ENCODE measurements around the gene LDLRAD3. TPM values are rescaled to one million over a fixed set of nuclear protein-coding genes. Genes with fewer than 3 reads are reported as not detected.

LDLRAD3 gene
- total RNA-seq, 2 experiments from 2014 or later: not detected

GRCh38 chr11:36233204-36233603 is 289.3 kb downstream of the LDLRAD3 start:
- CTCF ChIA-PET: interaction anchor here (0.7 to 1.2 kb wide), 2 partner anchors 28 to 32 kb away, joined by 3 read pairs; no protein-coding TSS in a partner anchor
- Mint-ChIP-seq H3K27ac (no peak overlapping the region), H3K36me3 (no peaks in the 10 kb centered on the region), H3K4me3 (no peak overlapping the region), H3K4me1 (no peaks in the 10 kb centered on the region), H3K27me3 (no peaks in the 10 kb centered on the region), H3K9me3 (ENCODE audit: low read depth) (no peaks in the 10 kb centered on the region)
- DNase-seq (no peak), ATAC-seq (no peak)

- H3K27ac Mint-ChIP-seq: no peak overlapping the region
- H3K36me3 Mint-ChIP-seq: no peaks in the 10 kb centered on the region
- CTCF ChIA-PET: no interaction called here
- H3K4me1 Mint-ChIP-seq: no peaks in the 10 kb centered on the region
- no peak for DNase-seq
- no peak overlapping the region for H3K4me3 Mint-ChIP-seq
- ATAC-seq: no peak
- no peaks in the 10 kb centered on the region for H3K9me3 Mint-ChIP-seq (ENCODE audit: low read depth)
- no peaks in the 10 kb centered on the region for H3K27me3 Mint-ChIP-seq
Measured at GRCh38 chr11:36234825-36235224, 291.0 kb downstream of the LDLRAD3 start.

GRCh38 chr11:36235750-36236149 is 291.9 kb downstream of the LDLRAD3 start:
- Mint-ChIP-seq H3K27me3 (no peaks in the 10 kb centered on the region), H3K27ac (no peak overlapping the region), H3K4me1 (no peaks in the 10 kb centered on the region), H3K36me3 (no peaks in the 10 kb centered on the region), H3K4me3 (no peak overlapping the region), H3K9me3 (ENCODE audit: low read depth) (no peaks in the 10 kb centered on the region)
- ATAC-seq: no peak
- CTCF ChIA-PET: no interaction called here
- no peak for DNase-seq

GRCh38 chr11:36237391-36237790 is 293.5 kb downstream of the LDLRAD3 start:
- Mint-ChIP-seq H3K9me3 (ENCODE audit: low read depth) (no peaks in the 10 kb centered on the region), H3K27ac (no peak overlapping the region), H3K4me3 (no peak overlapping the region), H3K4me1 (no peaks in the 10 kb centered on the region), H3K27me3 (no peaks in the 10 kb centered on the region), H3K36me3 (no peaks in the 10 kb centered on the region)
- DNase-seq (no peak), ATAC-seq (no peak)
- CTCF ChIA-PET: no interaction called here

- no peaks in the 10 kb centered on the region for H3K4me1 Mint-ChIP-seq
- no peak overlapping the region for H3K27ac Mint-ChIP-seq
- no peak overlapping the region for H3K4me3 Mint-ChIP-seq
- no peaks in the 10 kb centered on the region for H3K27me3 Mint-ChIP-seq
- H3K9me3 Mint-ChIP-seq (ENCODE audit: low read depth): no peaks in the 10 kb centered on the region
- no peak for ATAC-seq
- DNase-seq: no peak
- CTCF ChIA-PET: no interaction called here
- no peaks in the 10 kb centered on the region for H3K36me3 Mint-ChIP-seq
Measured at GRCh38 chr11:36238036-36238631, 294.3 kb downstream of the LDLRAD3 start.

DNA sequence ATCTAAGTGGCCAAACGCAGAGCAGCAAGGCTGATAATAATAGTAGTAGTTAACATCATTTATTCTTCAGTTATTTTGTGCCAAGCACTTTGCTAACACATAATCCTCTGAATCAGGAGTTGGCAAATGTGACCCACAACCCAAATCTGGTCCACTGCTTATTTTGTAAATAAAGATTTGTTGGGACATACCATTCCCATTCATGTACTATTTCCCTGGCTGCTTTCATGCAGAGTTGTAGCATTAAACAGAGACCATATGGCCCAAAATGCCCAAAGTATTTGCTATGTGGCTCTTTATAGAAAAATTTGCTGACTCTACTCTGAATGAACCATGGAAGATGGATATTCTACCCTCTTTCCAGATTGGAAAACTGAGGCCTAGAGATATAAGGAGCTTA is 295.0 kb downstream of the LDLRAD3 start:
- no peak for DNase-seq
- CTCF ChIA-PET: no interaction called here
- Mint-ChIP-seq H3K4me1 (no peaks in the 10 kb centered on the region), H3K27ac (no peak overlapping the region), H3K9me3 (ENCODE audit: low read depth) (no peaks in the 10 kb centered on the region), H3K36me3 (no peaks in the 10 kb centered on the region), H3K27me3 (no peaks in the 10 kb centered on the region), H3K4me3 (no peak overlapping the region)
- ATAC-seq: no peak

- Mint-ChIP-seq H3K4me1 (no peaks in the 10 kb centered on the region), H3K4me3 (no peak overlapping the region), H3K27me3 (no peaks in the 10 kb centered on the region), H3K27ac (no peak overlapping the region), H3K36me3 (no peaks in the 10 kb centered on the region), H3K9me3 (ENCODE audit: low read depth) (no peaks in the 10 kb centered on the region)
- CTCF ChIA-PET: no interaction called here
- no peak for DNase-seq
- no peak for ATAC-seq
Measured at GRCh38 chr11:36239636-36240035, 295.8 kb downstream of the LDLRAD3 start.

- CTCF ChIA-PET: no interaction called here
- H3K9me3 Mint-ChIP-seq (ENCODE audit: low read depth): no peaks in the 10 kb centered on the region
- no peaks in the 10 kb centered on the region for H3K27me3 Mint-ChIP-seq
- H3K4me1 Mint-ChIP-seq: no peaks in the 10 kb centered on the region
- no peak overlapping the region for H3K4me3 Mint-ChIP-seq
- H3K27ac Mint-ChIP-seq: no peak overlapping the region
- H3K36me3 Mint-ChIP-seq: no peaks in the 10 kb centered on the region
- ATAC-seq (no peak), DNase-seq (no peak)
Measured at GRCh38 chr11:36240173-36240572, 296.3 kb downstream of the LDLRAD3 start.

DNA sequence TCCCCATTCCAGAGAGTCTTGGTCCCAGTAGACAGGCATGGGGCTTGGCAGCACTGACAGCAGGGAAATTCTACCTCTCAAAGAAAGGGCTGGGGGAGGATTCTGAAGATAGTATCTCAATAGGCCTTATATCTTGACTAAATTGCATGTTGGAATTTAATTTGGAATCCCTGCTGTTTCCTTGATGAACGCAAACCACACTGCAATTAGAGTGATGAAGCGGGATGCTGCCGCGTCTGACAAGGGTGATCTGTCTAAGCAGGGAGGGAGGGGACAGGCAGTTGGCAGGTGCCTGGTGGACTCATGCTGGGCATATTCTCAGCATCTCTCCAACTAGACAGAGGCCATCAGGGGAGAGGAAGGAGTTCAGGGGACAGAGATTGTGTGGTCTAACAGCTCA is 296.9 kb downstream of the LDLRAD3 start:
- DNase-seq (no peak), ATAC-seq (no peak)
- Mint-ChIP-seq H3K4me3 (no peak overlapping the region), H3K4me1 (no peaks in the 10 kb centered on the region), H3K27ac (no peak overlapping the region), H3K9me3 (ENCODE audit: low read depth) (no peaks in the 10 kb centered on the region), H3K36me3 (no peaks in the 10 kb centered on the region), H3K27me3 (no peaks in the 10 kb centered on the region)
- CTCF ChIA-PET: no interaction called here

- H3K36me3 Mint-ChIP-seq: no peaks in the 10 kb centered on the region
- CTCF ChIA-PET: no interaction called here
- no peak for ATAC-seq
- no peak overlapping the region for H3K27ac Mint-ChIP-seq
- no peak overlapping the region for H3K4me3 Mint-ChIP-seq
- no peaks in the 10 kb centered on the region for H3K9me3 Mint-ChIP-seq (ENCODE audit: low read depth)
- no peaks in the 10 kb centered on the region for H3K4me1 Mint-ChIP-seq
- no peak for DNase-seq
- no peaks in the 10 kb centered on the region for H3K27me3 Mint-ChIP-seq
Measured at GRCh38 chr11:36241497-36241896, 297.6 kb downstream of the LDLRAD3 start.

DNA sequence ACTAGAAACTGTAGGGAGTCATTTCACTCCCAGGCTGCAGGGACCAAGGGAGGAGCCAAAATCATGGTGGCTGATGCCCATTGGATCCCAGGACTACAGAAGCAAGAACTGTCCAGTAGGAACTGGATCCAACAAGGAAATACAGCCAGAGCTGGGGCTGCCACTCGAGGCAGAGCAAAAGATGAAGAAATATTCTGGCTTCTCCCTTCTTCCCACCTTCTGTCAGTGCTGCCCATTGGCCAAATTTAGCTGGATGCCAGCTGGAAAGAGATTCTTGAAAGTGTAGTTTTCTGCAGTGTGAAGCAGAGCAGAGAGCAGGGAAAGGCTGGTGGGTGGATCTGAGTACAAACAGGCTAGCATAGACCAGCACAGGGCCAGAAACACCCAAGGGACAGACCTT is 299.8 kb downstream of the LDLRAD3 start:
- DNase-seq: no peak
- no peak overlapping the region for H3K27ac Mint-ChIP-seq
- H3K36me3 Mint-ChIP-seq: no peaks in the 10 kb centered on the region
- H3K9me3 Mint-ChIP-seq (ENCODE audit: low read depth): no peaks in the 10 kb centered on the region
- no peaks in the 10 kb centered on the region for H3K4me1 Mint-ChIP-seq
- CTCF ChIA-PET: no interaction called here
- no peak for ATAC-seq
- no peak overlapping the region for H3K4me3 Mint-ChIP-seq
- H3K27me3 Mint-ChIP-seq: peaks cover 13% of the 10 kb centered on the region

DNA sequence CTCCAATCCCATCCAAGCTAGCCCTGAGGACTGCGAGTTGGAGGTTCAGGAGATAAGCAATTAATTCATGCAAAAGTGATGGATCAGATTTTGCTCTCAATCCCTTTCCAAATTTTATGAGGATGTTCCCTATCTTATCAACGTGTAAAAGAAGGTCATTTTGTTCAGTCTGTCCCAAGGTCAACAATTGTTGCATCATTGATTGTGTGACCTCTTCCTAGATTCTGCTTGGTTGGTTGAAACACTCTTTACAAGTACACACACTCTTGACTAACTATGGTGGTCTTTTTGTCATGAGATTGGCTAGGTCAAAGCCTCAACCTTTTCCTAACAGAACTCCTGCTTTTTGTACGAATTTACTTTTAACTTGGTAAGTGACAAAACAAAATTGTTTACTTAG is 303.6 kb downstream of the LDLRAD3 start:
- DNase-seq: no peak
- H3K36me3 Mint-ChIP-seq: no peaks in the 10 kb centered on the region
- H3K27me3 Mint-ChIP-seq: peaks cover 30% of the 10 kb centered on the region
- H3K27ac Mint-ChIP-seq: no peak overlapping the region
- H3K4me3 Mint-ChIP-seq: no peak overlapping the region
- no peak for ATAC-seq
- no peaks in the 10 kb centered on the region for H3K9me3 Mint-ChIP-seq (ENCODE audit: low read depth)
- H3K4me1 Mint-ChIP-seq: no peaks in the 10 kb centered on the region
- CTCF ChIA-PET: no interaction called here

DNA sequence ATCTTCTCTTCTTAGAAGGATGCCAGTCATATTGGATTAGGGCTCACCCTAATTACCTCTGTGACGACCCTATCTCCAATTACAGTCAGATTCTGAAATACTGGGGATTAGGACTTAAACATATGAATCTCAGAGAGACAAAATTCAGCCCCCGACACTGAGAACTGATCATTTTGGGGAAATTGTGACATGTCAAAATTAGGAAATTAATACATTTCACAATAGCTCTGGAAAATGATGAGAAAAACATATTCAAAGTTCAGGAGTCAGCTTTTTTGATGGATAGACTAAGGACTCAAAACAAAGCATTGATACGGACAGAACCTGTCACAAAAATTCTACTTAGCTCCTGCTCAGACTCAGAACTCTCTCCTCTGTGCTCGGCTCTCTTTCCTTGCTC is 304.6 kb downstream of the LDLRAD3 start:
- no peak overlapping the region for H3K4me3 Mint-ChIP-seq
- ATAC-seq: no peak
- no peaks in the 10 kb centered on the region for H3K9me3 Mint-ChIP-seq (ENCODE audit: low read depth)
- H3K4me1 Mint-ChIP-seq: no peaks in the 10 kb centered on the region
- CTCF ChIA-PET: interaction anchor here (1.9 kb wide), 1 partner anchor 11 kb away, joined by 6 read pairs; no protein-coding TSS in a partner anchor
- no peaks in the 10 kb centered on the region for H3K36me3 Mint-ChIP-seq
- peaks cover 30% of the 10 kb centered on the region for H3K27me3 Mint-ChIP-seq
- DNase-seq: no peak
- H3K27ac Mint-ChIP-seq: no peak overlapping the region

- ATAC-seq (no peak), DNase-seq (no peak)
- H3K4me1 Mint-ChIP-seq: no peaks in the 10 kb centered on the region
- CTCF ChIA-PET: interaction anchor here (1.2 to 1.9 kb wide), 2 partner anchors 10 to 14 kb away, joined by 4 to 6 read pairs; no protein-coding TSS in a partner anchor
- H3K27ac Mint-ChIP-seq: no peak overlapping the region
- no peaks in the 10 kb centered on the region for H3K36me3 Mint-ChIP-seq
- H3K9me3 Mint-ChIP-seq (ENCODE audit: low read depth): no peaks in the 10 kb centered on the region
- H3K4me3 Mint-ChIP-seq: no peak overlapping the region
- H3K27me3 Mint-ChIP-seq: peaks cover 30% of the 10 kb centered on the region
Measured at GRCh38 chr11:36249246-36249645, 305.4 kb downstream of the LDLRAD3 start.

DNA sequence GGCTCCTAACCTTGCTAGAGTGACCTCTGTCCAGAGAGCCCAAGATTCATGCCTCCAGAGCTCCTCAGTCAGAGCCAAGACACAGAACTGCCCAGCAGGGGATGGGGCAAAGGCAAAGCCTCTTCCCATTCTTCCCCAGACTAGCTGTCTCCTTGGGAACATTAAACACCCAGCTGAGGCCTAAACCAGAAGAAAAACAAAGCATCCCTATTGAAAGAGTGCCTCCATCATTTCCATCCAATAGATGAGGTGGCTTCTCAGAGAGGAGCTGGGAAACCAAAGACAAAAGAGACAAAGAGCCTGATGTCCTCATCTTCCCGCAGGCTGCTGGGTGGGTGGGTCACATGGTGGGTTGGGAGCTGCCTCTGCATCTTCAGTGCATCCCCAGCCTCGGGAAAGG is 308.0 kb downstream of the LDLRAD3 start:
- no peaks in the 10 kb centered on the region for H3K4me1 Mint-ChIP-seq
- H3K4me3 Mint-ChIP-seq: no peak overlapping the region
- no peak overlapping the region for H3K27ac Mint-ChIP-seq
- no peaks in the 10 kb centered on the region for H3K36me3 Mint-ChIP-seq
- no peak for DNase-seq
- ATAC-seq: no peak
- CTCF ChIA-PET: no interaction called here
- peaks cover 28% of the 10 kb centered on the region for H3K27me3 Mint-ChIP-seq
- no peaks in the 10 kb centered on the region for H3K9me3 Mint-ChIP-seq (ENCODE audit: low read depth)

Measured in activated CD8-positive, alpha-beta memory T cell treated with anti-CD3 and anti-CD28 coated beads, Interleukin-2, amount 10 ng/mL, durations not matched to agents 7 days and 5 days (primary cell).